Measurements from ENCODE around the gene CRY1.
"Not testable (repeated sequence)": the region's sequence is repeated elsewhere in the genome, so short reads cannot be mapped to it uniquely, and the experiment has no call there.

Gene CRY1

DNA sequence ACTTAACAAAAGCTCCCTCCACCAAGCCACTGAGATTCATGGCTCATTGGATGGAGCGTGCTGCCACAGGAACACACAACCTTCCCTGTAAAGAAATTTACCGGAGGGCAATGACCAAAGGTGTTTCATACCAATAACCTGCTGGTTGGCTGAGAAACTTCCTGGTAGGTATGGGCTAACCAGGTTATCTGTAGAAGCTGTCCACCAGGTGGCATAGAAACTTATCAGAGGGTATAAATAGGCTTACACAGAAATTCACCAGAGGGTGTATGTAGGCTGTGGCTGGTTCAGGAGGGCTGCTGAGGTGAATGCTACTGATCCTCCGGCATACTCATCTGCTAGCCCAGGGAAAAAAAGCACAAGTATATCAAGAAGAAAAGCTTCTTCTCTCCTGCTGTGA, 79.3 kb downstream of the CRY1 start:
- TF ChIP-seq, protein P1, sequence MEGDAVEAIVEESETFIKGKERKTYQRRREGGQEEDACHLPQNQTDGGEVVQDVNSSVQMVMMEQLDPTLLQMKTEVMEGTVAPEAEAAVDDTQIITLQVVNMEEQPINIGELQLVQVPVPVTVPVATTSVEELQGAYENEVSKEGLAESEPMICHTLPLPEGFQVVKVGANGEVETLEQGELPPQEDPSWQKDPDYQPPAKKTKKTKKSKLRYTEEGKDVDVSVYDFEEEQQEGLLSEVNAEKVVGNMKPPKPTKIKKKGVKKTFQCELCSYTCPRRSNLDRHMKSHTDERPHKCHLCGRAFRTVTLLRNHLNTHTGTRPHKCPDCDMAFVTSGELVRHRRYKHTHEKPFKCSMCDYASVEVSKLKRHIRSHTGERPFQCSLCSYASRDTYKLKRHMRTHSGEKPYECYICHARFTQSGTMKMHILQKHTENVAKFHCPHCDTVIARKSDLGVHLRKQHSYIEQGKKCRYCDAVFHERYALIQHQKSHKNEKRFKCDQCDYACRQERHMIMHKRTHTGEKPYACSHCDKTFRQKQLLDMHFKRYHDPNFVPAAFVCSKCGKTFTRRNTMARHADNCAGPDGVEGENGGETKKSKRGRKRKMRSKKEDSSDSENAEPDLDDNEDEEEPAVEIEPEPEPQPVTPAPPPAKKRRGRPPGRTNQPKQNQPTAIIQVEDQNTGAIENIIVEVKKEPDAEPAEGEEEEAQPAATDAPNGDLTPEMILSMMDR (IDR thresholded peaks at IDR 0.05; ENCODE audit: insufficient read depth, low read length, missing control alignments) = no peak
- POLR2A ChIA-PET = no interaction called here

DNA sequence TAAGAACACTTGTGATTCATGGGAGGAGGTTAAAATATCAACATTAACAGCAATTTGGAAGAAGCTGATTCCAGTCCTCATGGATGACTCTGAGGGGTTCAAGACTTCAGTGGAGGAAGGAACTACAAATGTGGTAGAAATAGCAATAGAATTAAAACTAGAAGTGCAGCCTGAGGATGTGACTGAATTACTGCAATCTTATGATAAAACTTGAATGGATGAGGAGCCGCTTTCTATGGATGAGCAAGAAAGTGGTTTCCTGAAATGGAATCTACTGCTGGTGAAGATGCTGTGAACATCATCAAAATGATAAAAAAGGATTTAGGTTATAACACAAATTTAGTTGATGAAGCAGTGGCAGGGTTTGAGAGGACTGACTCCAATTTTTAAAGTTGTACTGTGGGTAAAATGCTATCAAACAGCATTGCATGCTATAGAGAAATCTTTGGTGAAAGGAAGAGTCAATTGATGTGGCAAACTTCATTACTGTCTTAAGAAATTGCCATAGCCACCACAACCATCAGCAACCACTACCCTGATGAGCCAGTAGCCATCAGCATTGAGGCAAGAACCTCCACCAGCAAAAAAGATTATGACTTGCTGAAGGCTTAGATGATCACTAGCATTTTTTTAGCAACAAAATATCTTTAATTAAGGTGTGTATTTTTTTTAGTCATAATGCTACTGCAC, 80.5 kb downstream of the CRY1 start:
- CTCF ChIA-PET = no interaction called here
- POLR2A ChIA-PET = no interaction called here
- DNase-seq (ENCODE audit: low read depth, low spot score) = no peak
- no peak overlapping the region for H3K4me3 ChIP-seq (ENCODE audit: low read depth, low read length)
- TF ChIP-seq, protein P1 (IDR thresholded peaks at IDR 0.05; ENCODE audit: insufficient read depth, low read length, missing control alignments) = no peak

More for the DNA sequence above, 79.3 kb downstream of the CRY1 start:
- no peak for DNase-seq (ENCODE audit: low read depth, low spot score)
- no peak overlapping the region for H3K4me3 ChIP-seq (ENCODE audit: low read depth, low read length)
- CTCF ChIA-PET = interaction anchor here (1.2 kb wide), 1 partner anchor 11 kb away, joined by 3 read pairs; no protein-coding TSS in a partner anchor

DNA sequence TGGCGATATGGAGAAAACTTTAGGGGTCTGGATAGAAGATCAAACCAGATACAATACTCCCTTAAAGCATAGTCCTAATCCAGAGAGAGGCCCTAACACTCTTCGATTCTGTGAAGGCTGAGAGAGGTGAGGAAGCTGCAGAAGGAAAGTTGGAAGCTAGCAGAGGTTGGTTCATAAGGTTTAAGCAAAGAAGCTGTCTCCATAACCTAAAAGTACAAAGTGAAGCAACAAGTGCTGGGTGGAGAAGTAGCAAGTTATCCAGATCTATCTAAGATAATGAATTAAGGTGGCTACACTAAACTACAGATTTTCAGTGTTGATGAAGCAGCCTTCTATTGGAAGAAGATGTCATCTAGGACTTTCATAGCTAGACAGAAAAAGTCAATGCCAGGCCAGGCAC, 81.8 kb downstream of the CRY1 start:
- no peak overlapping the region for H3K4me3 ChIP-seq (ENCODE audit: low read depth, low read length)
- ChIA-PET CTCF (no interaction called here), POLR2A (no interaction called here)
- DNase-seq (ENCODE audit: low read depth, low spot score) = no peak
- TF ChIP-seq, protein P1 (IDR thresholded peaks at IDR 0.05; ENCODE audit: insufficient read depth, low read length, missing control alignments) = no peak

DNA sequence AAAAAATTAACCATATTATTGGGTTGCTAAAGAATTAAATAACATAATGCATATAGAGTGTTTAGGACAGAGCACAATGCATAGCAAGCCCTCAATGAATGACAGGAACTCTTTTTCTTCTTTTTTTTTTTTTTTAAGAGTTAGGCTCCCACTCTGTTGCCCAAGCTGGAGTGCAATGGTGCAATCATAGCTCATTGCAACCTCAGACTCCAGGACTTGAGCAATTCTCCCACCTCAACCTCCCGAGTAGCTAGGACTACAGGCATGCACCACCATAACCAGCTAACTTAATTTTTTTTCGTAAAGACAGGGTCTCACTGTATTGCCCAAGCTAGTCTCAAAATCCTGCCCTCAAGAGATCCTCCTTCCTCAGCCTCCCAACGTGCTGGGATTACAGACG, 85.9 kb downstream of the CRY1 start:
- TF ChIP-seq, protein P1 (IDR thresholded peaks at IDR 0.05; ENCODE audit: insufficient read depth, low read length, missing control alignments) = no peak
- POLR2A ChIA-PET = no interaction called here
- CTCF ChIA-PET = interaction anchor here (1.1 kb wide), 1 partner anchor 9 kb away, joined by 3 read pairs; no protein-coding TSS in a partner anchor
- no peak overlapping the region for H3K4me3 ChIP-seq (ENCODE audit: low read depth, low read length)
- DNase-seq (ENCODE audit: low read depth, low spot score) = no peak

DNA sequence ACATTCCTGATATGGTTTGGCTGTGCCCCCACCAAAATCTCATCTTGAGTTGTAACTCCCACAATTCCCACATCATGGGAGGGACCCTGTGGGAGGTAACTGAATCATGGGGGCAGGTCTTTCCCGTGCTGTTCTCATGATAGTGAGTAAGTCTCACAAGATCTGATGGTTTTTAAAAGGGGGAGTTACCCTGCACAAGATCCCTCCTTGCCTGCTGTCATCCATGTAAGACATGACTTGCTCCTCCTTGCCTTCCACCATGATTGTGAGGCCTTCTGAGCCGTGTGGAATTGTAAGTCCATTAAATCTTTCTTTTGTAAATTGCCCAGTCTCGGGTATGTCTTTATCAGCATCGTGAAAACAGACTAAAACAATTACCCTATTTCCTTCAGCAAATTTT, 90.7 kb downstream of the CRY1 start:
- CTCF ChIA-PET; POLR2A ChIA-PET; H3K4me3 ChIP-seq (ENCODE audit: low read depth, low read length); DNase-seq (ENCODE audit: low read depth, low spot score): not testable (repeated sequence)

DNA sequence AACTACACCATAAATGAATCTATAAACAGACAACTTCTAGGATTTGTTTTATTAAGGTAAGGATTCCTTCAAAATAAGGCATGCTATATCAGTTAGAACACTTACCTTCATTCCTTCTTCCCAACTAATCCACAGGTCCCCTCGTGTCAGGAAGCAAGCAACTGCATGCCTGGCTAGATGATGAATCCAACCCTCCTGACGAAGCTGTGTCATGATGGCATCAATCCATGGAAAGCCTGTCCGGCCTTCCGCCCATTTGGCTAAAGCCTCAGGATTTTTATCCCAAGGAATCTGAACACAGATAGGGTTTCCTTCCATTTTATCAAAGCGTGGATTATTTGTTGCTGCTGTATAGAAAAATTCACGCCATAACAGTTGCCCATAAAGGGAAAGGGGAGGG, 93.9 kb downstream of the CRY1 start:
- no peak overlapping the region for H3K4me3 ChIP-seq (ENCODE audit: low read depth, low read length)
- ChIA-PET POLR2A (interaction anchor here (0.9 kb wide), 1 partner anchor 16 kb away, joined by 3 read pairs; no protein-coding TSS in a partner anchor), CTCF (no interaction called here)
- TF ChIP-seq, protein P1 (IDR thresholded peaks at IDR 0.05; ENCODE audit: insufficient read depth, low read length, missing control alignments) = no peak
- DNase-seq (ENCODE audit: low read depth, low spot score) = no peak

DNA sequence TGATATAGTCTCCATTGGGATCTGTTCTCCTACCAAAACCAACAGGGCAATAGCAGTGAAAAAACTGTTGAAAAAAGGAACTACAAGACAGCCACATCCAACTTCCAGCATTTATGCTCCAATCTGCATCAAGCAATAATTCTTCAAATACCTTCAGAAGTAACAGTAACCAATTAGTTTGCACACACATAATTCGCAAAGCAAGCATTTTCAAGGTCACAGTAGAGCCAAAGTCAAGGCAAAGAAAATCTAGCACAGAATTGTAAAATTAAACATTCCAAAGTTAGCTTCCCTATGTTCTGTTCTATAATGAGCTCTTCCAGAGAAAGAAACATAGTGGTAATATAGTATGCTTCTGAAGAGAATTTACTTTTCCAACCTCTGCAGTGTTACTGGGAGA, 95.4 kb downstream of the CRY1 start:
- H3K4me3 ChIP-seq (ENCODE audit: low read depth, low read length) = no peak overlapping the region
- TF ChIP-seq, protein P1 (IDR thresholded peaks at IDR 0.05; ENCODE audit: insufficient read depth, low read length, missing control alignments) = no peak
- ChIA-PET POLR2A (no interaction called here), CTCF (interaction anchor here (1.2 kb wide), 1 partner anchor 11 kb away, joined by 3 read pairs; the partner anchor contains the start of gene MTERF2)
- DNase-seq (ENCODE audit: low read depth, low spot score) = no peak

DNA sequence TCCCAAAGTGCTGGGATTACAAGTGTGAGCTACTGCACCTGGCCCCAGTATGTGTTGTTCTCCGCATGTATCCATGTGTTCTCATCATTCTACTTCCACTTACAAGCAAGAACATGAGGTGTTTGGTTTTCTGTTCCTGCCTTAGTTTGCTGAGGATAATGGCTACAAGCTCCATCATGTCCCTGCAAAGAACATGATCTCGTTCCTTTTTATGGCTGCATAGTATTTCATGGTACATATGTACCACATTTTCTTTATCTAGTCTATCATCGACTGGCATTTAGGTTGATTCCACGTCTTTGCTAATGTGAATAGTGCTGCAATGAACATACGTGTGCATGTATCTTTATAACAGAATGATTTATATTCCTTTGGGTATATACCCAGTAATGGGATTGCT, 97.2 kb downstream of the CRY1 start:
- DNase-seq (ENCODE audit: low read depth, low spot score); POLR2A ChIA-PET; H3K4me3 ChIP-seq (ENCODE audit: low read depth, low read length): not testable (repeated sequence)
- CTCF ChIA-PET = interaction anchor here (1.0 to 1.7 kb wide), 3 partner anchors 9 to 614 kb away, joined by 3 read pairs; partner anchors contain the start of gene MTERF2

Measured in AG04449 (cell line).